H1 (cell line): ENCODE results near the gene WNK2.

Experiments
- CTCF ChIP-seq, 3 experiments: IDR thresholded peaks; 1 replicate in 2 of 3; 2 replicates in 1 of 3; pipeline versions ENCODE4 v1.5.1 to v1.6.1; 2011; ENCODE audit warnings: low read length in 3 of 3, mild to moderate bottlenecking in 3 of 3, inconsistent platforms in 2 of 3, low read depth in 1 of 3, moderate library complexity in 1 of 3; ENCODE audit not compliant: insufficient read depth in 1 of 3; ENCODE audit errors: control extremely low read depth in 1 of 3
- EZH2 ChIP-seq: fragments of 200-600 bp; sonication (generic); IDR thresholded peaks from 2 replicates; pipeline ENCODE4 v1.7.1; 2012; ENCODE audit warnings: low read depth, mild to moderate bottlenecking, moderate library complexity, low read length, inconsistent platforms; ENCODE audit not compliant: severe bottlenecking
- PHF8 ChIP-seq: fragments of 200-600 bp; sonication (generic); conservative IDR thresholded peaks from 2 replicates; pipeline ENCODE4 v1.7.1; 2012; ENCODE audit warnings: low read depth, mild to moderate bottlenecking, inconsistent platforms, low read length, moderate library complexity

- no peak for TF ChIP-seq PHF8
- no peak for TF ChIP-seq EZH2
- no peak for TF ChIP-seq CTCF (IDR thresholded peaks at IDR 0.05; ENCODE audit: control extremely low read depth in 1 of 3, insufficient read depth in 1 of 3, low read depth in 1 of 3, low read length in 3 of 3)
These were observed 2.1 kb upstream of the WNK2 start for GRCh38 chr9:93181672-93182435.
